Measurements from ENCODE around the gene ZBTB6. TPM values are rescaled to one million over a fixed set of nuclear protein-coding genes. Genes with fewer than 3 reads are reported as not detected.

The ZBTB6 gene
- total and polyA plus RNA-seq, 9 of the 15 experiments (the other 6 are each of a cell fraction or from before 2014, with no cell fraction given) = 1.4 to 7.2 (median 5.3) TPM

GRCh38 chr9:122904823-122905710 lies 8.1 kb downstream of the ZBTB6 start, which contains the start of gene RC3H2 (continued):
- TF ChIP-seq REST (IDR thresholded peaks at IDR 0.05; ENCODE audit: borderline replicate concordance) = peak; percentile 85
- peak; percentile 68; the same call in 1 of the 2 replicates for TF ChIP-seq REST (CRISPR knock-in tag; IDR thresholded peaks at IDR 0.05; ENCODE audit: low read depth)
- no peak for TF ChIP-seq NBN (IDR thresholded peaks at IDR 0.05; ENCODE audit: low read depth)
- TF ChIP-seq DEAF1 (CRISPR knock-in tag; IDR thresholded peaks at IDR 0.05) = no peak
- TF ChIP-seq RREB1 (CRISPR knock-in tag; IDR thresholded peaks at IDR 0.05) = peak; percentile 99
- peak; percentile 91 for TF ChIP-seq CEBPG (CRISPR knock-in tag; IDR thresholded peaks at IDR 0.05)
- peak; percentile 93 to 97 for TF ChIP-seq CEBPG (tag; conservative IDR thresholded peaks at IDR 0.05 in 1 of 2, IDR thresholded peaks at IDR 0.05 in 1 of 2)
- 0 out of 2 replicates have a peak, but pooled peaks have one; percentile 19 for TF ChIP-seq ZNF76 (CRISPR knock-in tag; IDR thresholded peaks at IDR 0.05; ENCODE audit: borderline replicate concordance)
- no peak for TF ChIP-seq ZNF282 (CRISPR knock-in tag; IDR thresholded peaks at IDR 0.05)
- TF ChIP-seq CBX1 (IDR thresholded peaks at IDR 0.05; ENCODE audit: low read depth) = peak; percentile 77; the same call in 1 of the 2 replicates
- no peak for TF ChIP-seq PHB2 (IDR thresholded peaks at IDR 0.05; ENCODE audit: low read depth)
